Hepatocyte (in vitro differentiated cells): ENCODE data around the gene FBXO42. TPM values are rescaled to one million over a fixed set of nuclear protein-coding genes. Genes with fewer than 3 reads are reported as not detected.

Experiments used
- DNase-seq: peaks from one replicate; pipeline ENCODE4 v3.0.0-alpha.2; 2016; ENCODE audit warnings: low spot score
- H2AFZ ChIP-seq: fragments of 200-600 bp; sonication (generic); 2 replicates; pipeline ENCODE4 v1.6.0; 2016; ENCODE audit warnings: antibody characterized with exemption, mild to moderate bottlenecking
- H3K27ac ChIP-seq: fragments of 200-600 bp; sonication (generic); 2 replicates; pipeline ENCODE4 v1.5.1; 2016; ENCODE audit warnings: mild to moderate bottlenecking
- H3K27me3 ChIP-seq: fragments of 200-600 bp; sonication (generic); 2 replicates; pipeline ENCODE4 v1.6.1; 2016
- H3K36me3 ChIP-seq: fragments of 200-600 bp; sonication (generic); replicated peaks from 2 replicates; pipeline ENCODE4 v1.5.1; 2016; ENCODE audit warnings: low read depth; ENCODE audit not compliant: insufficient read depth
- H3K4me1 ChIP-seq: fragments of 200-600 bp; sonication (generic); 2 replicates; pipeline ENCODE4 v1.5.1; 2016; ENCODE audit warnings: mild to moderate bottlenecking, moderate library complexity; ENCODE audit not compliant: insufficient read depth
- H3K4me2 ChIP-seq: fragments of 200-600 bp; sonication (generic); 2 replicates; pipeline ENCODE4 v1.6.0; 2016
- H3K4me3 ChIP-seq: fragments of 200-600 bp; sonication (generic); 2 replicates; pipeline ENCODE4 v1.5.1; 2016; ENCODE audit warnings: mild to moderate bottlenecking
- H3K79me2 ChIP-seq: fragments of 200-600 bp; sonication (generic); 2 replicates; pipeline ENCODE4 v1.6.0; 2017; ENCODE audit warnings: mild to moderate bottlenecking
- H3K9me2 ChIP-seq: fragments of 200-600 bp; sonication (generic); replicated peaks from 2 replicates; pipeline ENCODE4 v1.6.0; 2017; ENCODE audit warnings: mild to moderate bottlenecking; ENCODE audit not compliant: insufficient read depth
- H3K9me3 ChIP-seq: fragments of 200-600 bp; sonication (generic); 2 replicates; pipeline ENCODE4 v1.5.1; 2016; ENCODE audit warnings: low read depth, mild to moderate bottlenecking
- H4K20me1 ChIP-seq: fragments of 200-600 bp; sonication (generic); 2 replicates; pipeline ENCODE4 v1.6.0; 2016; ENCODE audit warnings: mild to moderate bottlenecking; ENCODE audit not compliant: insufficient read depth, poor library complexity, severe bottlenecking
- CTCF ChIP-seq: fragments of 200-600 bp; sonication (generic); IDR thresholded peaks from 2 replicates; pipeline ENCODE4 v1.5.1; 2016; ENCODE audit warnings: antibody characterized with exemption, mild to moderate bottlenecking; ENCODE audit not compliant: poor library complexity
- EZH2 ChIP-seq: fragments of 200-600 bp; sonication (generic); IDR thresholded peaks from 2 replicates; pipeline ENCODE4 v1.6.1; 2016; ENCODE audit warnings: antibody characterized with exemption, mild to moderate bottlenecking, borderline replicate concordance
- EZH2phosphoT487 ChIP-seq: fragments of 200-600 bp; sonication (generic); IDR thresholded peaks from one replicate; pipeline ENCODE4 v1.6.1; 2018; ENCODE audit warnings: antibody characterized with exemption, mild to moderate bottlenecking, low read depth, moderate library complexity; ENCODE audit not compliant: unreplicated experiment, severe bottlenecking
- WGBS: methylation state at CpG from one replicate; pipeline ENCODE4 v1.1.6; 2016; ENCODE audit warnings: low lambda C conversion rate; ENCODE audit errors: missing lambda C conversion rate; 5-methylcytosine and 5-hydroxymethylcytosine counted together
- polyA plus RNA-seq: library from polyadenylated mRNA; unstranded; fragments of >200 nt; fragmentation: Nextera tagmentation; extraction: Ambion mirVana; gene quantifications from 2 replicates; pipeline ENCODE4 v1.2.1, GENCODE V29; 2016
- total RNA-seq: library from RNA; depleted of rRNA; stranded (reverse); fragments of >200 nt; gene quantifications from 2 replicates; pipeline ENCODE4 v1.2.3, GENCODE V29; 2014

FBXO42 gene
- total and polyA plus RNA-seq, 2 experiments from 2014 or later, result 19.5 to 21.1 TPM

GRCh38 chr1:16386454-16387113, 34.3 kb upstream of the FBXO42 start:
- WGBS, result 96% methylated on average over 5 of the region's 5 CpGs
- no peaks in the 10 kb centered on the region for H3K9me3 ChIP-seq
- no peaks in the 10 kb centered on the region for H3K27me3 ChIP-seq
- H3K36me3 ChIP-seq, result no peaks in the 10 kb centered on the region
- H4K20me1 ChIP-seq, result peaks cover 98% of the 10 kb centered on the region
- peak overlapping the region; percentile 45 for H3K4me2 ChIP-seq
- no peak overlapping the region for H3K4me3 ChIP-seq
- H3K4me1 ChIP-seq, result peaks cover 10% of the 10 kb centered on the region
- peaks cover 100% of the 10 kb centered on the region for H3K79me2 ChIP-seq
- no peak for DNase-seq
- H3K27ac ChIP-seq, result no peak overlapping the region
- no peaks in the 10 kb centered on the region for H3K9me2 ChIP-seq
- no peak for TF ChIP-seq CTCF
- TF ChIP-seq EZH2phosphoT487, result no peak
- TF ChIP-seq EZH2, result no peak
- H2AFZ ChIP-seq, result no peak overlapping the region

GRCh38 chr1:16385659-16386453, 33.6 kb upstream of the FBXO42 start:
- Histone ChIP-seq H3K27ac (no peak overlapping the region), H3K4me1 (peaks cover 10% of the 10 kb centered on the region), H4K20me1 (peaks cover 98% of the 10 kb centered on the region), H3K79me2 (peaks cover 100% of the 10 kb centered on the region), H2AFZ (no peak overlapping the region), H3K27me3 (no peaks in the 10 kb centered on the region), H3K9me2 (no peaks in the 10 kb centered on the region), H3K36me3 (no peaks in the 10 kb centered on the region), H3K9me3 (no peaks in the 10 kb centered on the region), H3K4me3 (no peak overlapping the region), H3K4me2 (no peak overlapping the region)
- no peak for TF ChIP-seq EZH2
- no peak for TF ChIP-seq EZH2phosphoT487
- no peak for TF ChIP-seq CTCF
- DNase-seq, result no peak
- WGBS, result 96% methylated on average over 9 of the region's 9 CpGs

GRCh38 chr1:16383888-16384287, 31.6 kb upstream of the FBXO42 start:
- Histone ChIP-seq H3K36me3 (no peaks in the 10 kb centered on the region), H3K4me2 (no peak overlapping the region), H3K79me2 (peaks cover 100% of the 10 kb centered on the region), H3K4me3 (no peak overlapping the region), H3K4me1 (peaks cover 10% of the 10 kb centered on the region), H4K20me1 (peaks cover 98% of the 10 kb centered on the region), H2AFZ (no peak overlapping the region), H3K27ac (no peak overlapping the region), H3K9me3 (no peaks in the 10 kb centered on the region), H3K27me3 (no peaks in the 10 kb centered on the region), H3K9me2 (no peaks in the 10 kb centered on the region)
- WGBS, result 95% methylated on average over 5 of the region's 5 CpGs
- DNase-seq, result no peak
- TF ChIP-seq EZH2, result no peak
- TF ChIP-seq EZH2phosphoT487, result no peak
- no peak for TF ChIP-seq CTCF
